Activated CD8-positive, alpha-beta T cell treated with anti-CD3 and anti-CD28 coated beads for 36 hours (primary cell): ENCODE results near the gene MREG. TPM values are rescaled to one million over a fixed set of nuclear protein-coding genes. Genes with fewer than 3 reads are reported as not detected.
"Not testable (repeated sequence)": the region's sequence is repeated elsewhere in the genome, so short reads cannot be mapped to it uniquely, and the experiment has no call there.

Source experiments
- ATAC-seq: fragments of 200-7000 bp; cut with Tn5 transposase; one replicate; pipeline ENCODE4 v1.10.0; 2021; ENCODE audit warnings: mild to moderate bottlenecking, moderate library complexity
- CTCF ChIA-PET: fragments of 350-600 bp; sonication (Branson Sonifier 250); formaldehyde crosslinking; loops from one replicate; lab custom pipeline; 2021; ENCODE audit warnings: antibody characterized with exemption; lab: Charles Lee
- POLR2A ChIA-PET: fragments of 350-600 bp; sonication (Branson Sonifier 250); formaldehyde crosslinking; loops from one replicate; lab custom pipeline; 2021; ENCODE audit warnings: antibody characterized with exemption; lab: Charles Lee
- DNase-seq: peaks from one replicate; pipeline ENCODE4 v3.0.0-alpha.2; 2020
- H3K27ac Mint-ChIP-seq: one replicate; pipeline ENCODE4 v1.8.0; 2021; ENCODE audit warnings: mild to moderate bottlenecking, mixed read lengths
- H3K27me3 Mint-ChIP-seq: one replicate; pipeline ENCODE4 v1.8.0; 2021; ENCODE audit warnings: mixed read lengths
- H3K36me3 Mint-ChIP-seq: one replicate; pipeline ENCODE4 v1.8.0; 2021; ENCODE audit warnings: low read depth, mixed read lengths
- H3K4me1 Mint-ChIP-seq: one replicate; pipeline ENCODE4 v1.8.0; 2021; ENCODE audit warnings: low read depth, mixed read lengths
- H3K4me3 Mint-ChIP-seq: one replicate; pipeline ENCODE4 v1.8.0; 2021; ENCODE audit warnings: mild to moderate bottlenecking, moderate library complexity, mixed read lengths
- H3K9me3 Mint-ChIP-seq: one replicate; pipeline ENCODE4 v1.8.0; 2021; ENCODE audit warnings: mixed read lengths
- intact Hi-C: fragments of 100-400 bp; cut with micrococcal nuclease; formaldehyde crosslinking; loops from one replicate; pipeline ENCODE4 v1.10.0; 2022
- total RNA-seq, 2 experiments: library from RNA; stranded (reverse); gene quantifications; one replicate each; pipeline ENCODE4 v1.2.3, GENCODE V29; 2021
- TF ChIP-seq, protein P1 (sequence below): fragments of 200-600 bp; IDR thresholded peaks from one replicate; pipeline ENCODE4 v1.8.0; 2022; ENCODE audit warnings: antibody characterized with exemption, mild to moderate bottlenecking

The MREG gene
- total RNA-seq, 2 experiments from 2014 or later: 8.0 to 10.9 TPM

DNA sequence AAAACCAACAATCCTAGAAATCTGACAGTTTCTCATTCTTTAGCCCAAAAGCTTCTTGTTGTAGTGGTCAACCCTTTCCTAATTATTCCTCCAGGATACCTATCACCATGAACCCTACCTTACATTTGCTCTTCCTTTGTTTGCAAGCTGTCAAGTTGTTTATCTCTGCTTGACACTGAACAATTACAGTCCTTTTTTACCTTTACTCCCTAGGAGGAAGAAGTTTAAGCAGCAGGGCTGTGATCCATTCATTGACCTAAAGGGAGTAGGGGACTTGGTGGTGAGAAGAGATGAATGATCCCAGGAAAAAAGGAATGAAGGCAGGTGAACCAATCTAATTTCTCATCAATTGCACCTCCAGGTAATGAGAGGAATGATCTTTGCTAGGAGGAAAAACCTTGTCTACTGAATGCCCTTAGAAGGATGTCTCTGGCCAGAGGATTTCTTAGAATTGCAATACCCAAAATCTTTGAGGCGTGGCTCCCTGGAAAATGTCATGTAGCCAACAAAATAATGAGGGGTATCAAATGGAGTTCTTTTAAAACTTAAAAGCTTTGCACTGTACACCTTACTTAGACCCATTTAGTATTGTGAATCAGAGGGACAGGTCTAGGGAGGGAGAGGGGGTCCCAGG lies 47.7 kb downstream of the MREG start:
- POLR2A ChIA-PET: no interaction called here
- ATAC-seq: no peak
- intact Hi-C loops: no loop called here
- TF ChIP-seq, protein P1, sequence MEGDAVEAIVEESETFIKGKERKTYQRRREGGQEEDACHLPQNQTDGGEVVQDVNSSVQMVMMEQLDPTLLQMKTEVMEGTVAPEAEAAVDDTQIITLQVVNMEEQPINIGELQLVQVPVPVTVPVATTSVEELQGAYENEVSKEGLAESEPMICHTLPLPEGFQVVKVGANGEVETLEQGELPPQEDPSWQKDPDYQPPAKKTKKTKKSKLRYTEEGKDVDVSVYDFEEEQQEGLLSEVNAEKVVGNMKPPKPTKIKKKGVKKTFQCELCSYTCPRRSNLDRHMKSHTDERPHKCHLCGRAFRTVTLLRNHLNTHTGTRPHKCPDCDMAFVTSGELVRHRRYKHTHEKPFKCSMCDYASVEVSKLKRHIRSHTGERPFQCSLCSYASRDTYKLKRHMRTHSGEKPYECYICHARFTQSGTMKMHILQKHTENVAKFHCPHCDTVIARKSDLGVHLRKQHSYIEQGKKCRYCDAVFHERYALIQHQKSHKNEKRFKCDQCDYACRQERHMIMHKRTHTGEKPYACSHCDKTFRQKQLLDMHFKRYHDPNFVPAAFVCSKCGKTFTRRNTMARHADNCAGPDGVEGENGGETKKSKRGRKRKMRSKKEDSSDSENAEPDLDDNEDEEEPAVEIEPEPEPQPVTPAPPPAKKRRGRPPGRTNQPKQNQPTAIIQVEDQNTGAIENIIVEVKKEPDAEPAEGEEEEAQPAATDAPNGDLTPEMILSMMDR: no peak
- CTCF ChIA-PET: interaction anchor here (1.3 to 1.8 kb wide), 3 partner anchors 15 to 58 kb away, joined by 3 to 9 read pairs (median 4); no protein-coding TSS in a partner anchor
- Mint-ChIP-seq H3K4me1 (peaks cover 25% of the 10 kb centered on the region), H3K4me3 (no peak overlapping the region), H3K36me3 (peaks cover 5% of the 10 kb centered on the region), H3K27me3 (no peaks in the 10 kb centered on the region), H3K9me3 (no peaks in the 10 kb centered on the region), H3K27ac (peak overlapping the region; percentile 19)
- DNase-seq: no peak

DNA sequence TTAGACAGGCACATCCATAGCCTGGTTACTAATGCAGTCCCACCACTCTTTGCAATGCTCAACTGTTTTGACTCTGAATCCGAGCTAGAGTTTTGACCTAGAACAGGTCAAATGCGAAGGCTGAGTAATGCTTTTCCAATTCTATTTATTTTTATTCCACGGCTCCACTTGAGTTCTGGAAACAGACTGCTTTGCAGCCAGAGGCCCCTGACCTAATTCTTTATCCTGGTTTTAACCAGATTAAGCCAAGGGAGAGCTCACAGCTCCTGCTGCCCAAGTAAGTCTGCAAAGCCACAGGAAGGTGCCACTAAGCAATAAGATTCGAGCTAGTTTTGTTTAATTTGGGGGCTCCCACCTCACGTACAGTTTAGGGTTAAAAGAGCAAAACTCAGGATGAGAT lies 51.4 kb downstream of the MREG start:
- no peaks in the 10 kb centered on the region for H3K27me3 Mint-ChIP-seq
- H3K27ac Mint-ChIP-seq: no peak overlapping the region
- POLR2A ChIA-PET: no interaction called here
- H3K9me3 Mint-ChIP-seq: no peaks in the 10 kb centered on the region
- H3K4me3 Mint-ChIP-seq: no peak overlapping the region
- H3K4me1 Mint-ChIP-seq: peaks cover 9% of the 10 kb centered on the region
- no peak for ATAC-seq
- CTCF ChIA-PET: no interaction called here
- intact Hi-C loops: no loop called here
- H3K36me3 Mint-ChIP-seq: peaks cover 7% of the 10 kb centered on the region
- TF ChIP-seq, protein P1: no peak
- DNase-seq: no peak

DNA sequence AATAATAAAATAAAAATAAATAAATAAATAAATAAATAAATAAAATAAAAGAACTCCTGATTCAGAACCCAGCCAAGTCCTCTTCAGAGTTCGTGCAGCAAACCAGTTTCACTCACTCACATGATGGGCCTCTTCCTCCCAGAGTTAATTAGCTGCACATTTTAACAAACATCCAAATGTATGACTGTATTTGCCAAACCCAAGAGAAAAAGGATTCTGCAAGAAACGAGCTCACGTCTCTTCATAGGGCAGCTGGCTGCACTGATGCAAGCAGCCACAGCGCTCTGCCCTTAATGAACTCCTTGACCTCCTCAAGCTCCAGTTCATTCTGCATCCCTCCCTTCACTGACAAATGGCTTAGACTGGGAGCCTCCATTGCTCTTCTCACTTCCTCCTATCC lies 55.1 kb downstream of the MREG start:
- Mint-ChIP-seq H3K4me3 (no peak overlapping the region), H3K27ac (no peak overlapping the region), H3K4me1 (no peaks in the 10 kb centered on the region), H3K9me3 (no peaks in the 10 kb centered on the region), H3K36me3 (peaks cover 7% of the 10 kb centered on the region), H3K27me3 (no peaks in the 10 kb centered on the region)
- DNase-seq (no peak), ATAC-seq (no peak)
- ChIA-PET CTCF (interaction anchor here (1.3 to 2.0 kb wide), 3 partner anchors 8 to 64 kb away, joined by 3 to 10 read pairs (median 3); no protein-coding TSS in a partner anchor), POLR2A (interaction anchor here (1.4 kb wide), 1 partner anchor 41 kb away, joined by 3 read pairs; no protein-coding TSS in a partner anchor)
- TF ChIP-seq, protein P1: no peak
- intact Hi-C loops: no loop called here

DNA sequence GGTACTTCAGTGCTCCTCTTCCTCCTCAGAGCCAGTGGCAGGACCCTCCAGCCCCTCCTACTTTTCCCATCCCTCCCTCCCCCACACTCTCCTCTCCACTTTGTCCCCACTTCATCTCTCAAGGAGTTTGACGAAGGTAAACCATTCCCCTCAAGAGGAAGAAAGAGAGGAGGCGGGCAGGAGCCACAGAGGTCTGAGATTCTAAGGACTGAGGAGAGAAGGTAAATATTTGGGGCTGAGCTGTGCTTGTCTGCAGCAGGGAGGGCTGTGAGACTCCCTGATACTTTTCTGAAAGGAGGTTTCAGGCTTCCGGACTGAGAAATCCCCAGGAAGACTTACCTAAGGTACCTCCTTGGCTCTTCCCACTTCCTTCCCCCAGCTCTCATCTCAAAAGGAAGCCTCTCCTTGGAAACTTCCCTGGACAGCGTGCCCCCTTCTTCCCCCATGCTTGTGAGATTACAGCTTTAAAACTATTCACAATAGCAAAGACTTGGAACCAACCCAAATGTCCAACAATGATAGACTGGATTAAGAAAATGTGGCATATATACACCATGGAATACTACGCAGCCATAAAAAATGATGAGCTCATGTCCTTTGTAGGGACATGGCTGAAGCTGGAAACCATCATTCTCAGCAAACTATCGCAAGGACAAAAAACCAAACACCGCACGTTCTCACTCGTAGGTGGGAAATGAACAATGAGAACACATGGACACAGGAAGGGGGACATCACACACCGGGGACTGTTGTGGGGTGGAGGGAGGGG lies 55.8 kb downstream of the MREG start:
- H3K9me3 Mint-ChIP-seq, ATAC-seq, H3K4me1 Mint-ChIP-seq, H3K4me3 Mint-ChIP-seq, DNase-seq, H3K27me3 Mint-ChIP-seq, intact Hi-C loops, H3K27ac Mint-ChIP-seq, H3K36me3 Mint-ChIP-seq: not testable (repeated sequence)
- CTCF ChIA-PET: interaction anchor here (2.0 kb wide), 1 partner anchor 7 kb away, joined by 10 read pairs; no protein-coding TSS in a partner anchor
- POLR2A ChIA-PET: interaction anchor here (1.4 kb wide), 1 partner anchor 41 kb away, joined by 3 read pairs; no protein-coding TSS in a partner anchor

DNA sequence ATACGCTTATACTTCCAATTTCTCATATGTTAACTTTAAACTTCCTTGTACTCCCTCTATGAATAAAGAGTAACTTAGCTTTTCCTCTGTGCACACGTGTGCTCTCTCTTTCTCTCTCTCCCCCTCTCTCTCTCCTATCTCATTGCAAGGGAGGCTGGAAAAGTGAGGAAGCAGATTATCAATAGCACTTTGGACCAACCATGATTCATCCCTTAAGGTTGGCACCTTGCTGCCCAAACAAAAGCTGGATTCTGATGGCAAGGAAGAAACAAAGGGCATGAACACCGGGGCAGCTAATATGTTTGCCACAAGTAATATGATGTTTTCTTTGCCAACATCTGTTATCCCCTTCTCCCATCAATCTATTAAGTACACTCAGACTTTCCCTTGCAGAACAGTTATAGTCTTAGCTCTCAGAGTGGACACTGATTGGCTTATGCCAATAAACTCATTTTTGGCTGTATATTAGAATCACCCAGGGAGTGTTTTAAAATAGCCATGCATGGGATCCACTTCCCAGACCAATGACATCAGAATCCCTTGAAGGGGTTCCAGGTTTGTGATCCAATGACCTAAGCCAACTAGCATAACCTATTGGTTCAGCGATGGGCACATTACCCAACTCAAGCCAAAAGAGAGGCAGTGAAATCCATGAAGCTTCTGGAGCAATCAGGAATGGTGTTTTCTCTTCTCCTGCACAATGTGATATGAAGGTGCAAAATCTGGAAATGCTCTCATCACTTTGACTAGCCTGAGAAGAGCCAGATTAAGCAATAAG lies 60.3 kb downstream of the MREG start:
- no peaks in the 10 kb centered on the region for H3K27me3 Mint-ChIP-seq
- no peaks in the 10 kb centered on the region for H3K9me3 Mint-ChIP-seq
- intact Hi-C loops: loop anchor here (5.0 kb wide), 1 partner anchor 54 kb away; no protein-coding TSS in a partner anchor
- peaks cover 3% of the 10 kb centered on the region for H3K36me3 Mint-ChIP-seq
- POLR2A ChIA-PET: interaction anchor here (0.6 kb wide), 1 partner anchor 13 kb away, joined by 3 read pairs; no protein-coding TSS in a partner anchor
- TF ChIP-seq, protein P1: no peak
- CTCF ChIA-PET: interaction anchor here (3.4 to 4.4 kb wide), 2 partner anchors 63 to 70 kb away, joined by 18 to 89 read pairs; no protein-coding TSS in a partner anchor
- no peak overlapping the region for H3K27ac Mint-ChIP-seq
- H3K4me3 Mint-ChIP-seq: no peak overlapping the region
- DNase-seq (no peak), ATAC-seq (no peak)
- H3K4me1 Mint-ChIP-seq: peaks cover 2% of the 10 kb centered on the region
